ENCODE measurements around the gene ATF3. TPM values are rescaled to one million over a fixed set of nuclear protein-coding genes. Genes with fewer than 3 reads are reported as not detected.

Gene ATF3, protein sequence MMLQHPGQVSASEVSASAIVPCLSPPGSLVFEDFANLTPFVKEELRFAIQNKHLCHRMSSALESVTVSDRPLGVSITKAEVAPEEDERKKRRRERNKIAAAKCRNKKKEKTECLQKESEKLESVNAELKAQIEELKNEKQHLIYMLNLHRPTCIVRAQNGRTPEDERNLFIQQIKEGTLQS
- 1.6 and 8.1 TPM in 2 replicates for total RNA-seq

DNA sequence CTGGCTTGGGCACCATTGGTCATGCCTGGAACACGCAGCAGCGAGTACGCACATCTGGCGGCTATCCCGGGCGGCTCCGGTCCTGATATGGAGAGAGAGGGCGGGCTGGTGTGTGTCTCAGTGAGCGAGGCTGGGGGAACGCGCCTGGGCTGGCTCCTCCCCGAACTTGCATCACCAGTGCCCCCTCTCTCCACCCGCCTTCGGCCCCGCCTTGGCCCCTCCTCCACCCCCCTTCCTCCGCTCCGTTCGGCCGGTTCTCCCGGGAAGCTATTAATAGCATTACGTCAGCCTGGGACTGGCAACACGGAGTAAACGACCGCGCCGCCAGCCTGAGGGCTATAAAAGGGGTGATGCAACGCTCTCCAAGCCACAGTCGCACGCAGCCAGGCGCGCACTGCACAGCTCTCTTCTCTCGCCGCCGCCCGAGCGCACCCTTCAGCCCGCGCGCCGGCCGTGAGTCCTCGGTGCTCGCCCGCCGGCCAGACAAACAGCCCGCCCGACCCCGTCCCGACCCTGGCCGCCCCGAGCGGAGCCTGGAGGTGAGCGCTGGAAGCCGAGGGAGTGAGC, at the start of gene ATF3:
TSS of gene ATF3 (plus strand) at position 370 of the 567 bp plus-strand sequence. CDS start 6,261 bp downstream, outside the sequence.

Other genes starting within 250 kb of the ATF3 start
- 3.9 and 5.2 TPM in 2 replicates for gene PACC1, start 193.9 kb upstream of the ATF3 start, total RNA-seq
- 33.2 and 35.8 TPM in 2 replicates for gene NENF, start 175.8 kb upstream of the ATF3 start, total RNA-seq
- gene BATF3, start 91.1 kb downstream of the ATF3 start, total RNA-seq, result 0.97 TPM in 1 of 2 replicates, not detected in the other
- gene NSL1, start 183.0 kb downstream of the ATF3 start, total RNA-seq, result 35.3 and 37.4 TPM in 2 replicates
- gene TATDN3, start 183.1 kb downstream of the ATF3 start, total RNA-seq, result 19.6 and 20.6 TPM in 2 replicates
- gene SPATA45, start 238.9 kb downstream of the ATF3 start, total RNA-seq, result 0.39 TPM in 1 of 2 replicates, not detected in the other
- gene FLVCR1, start 249.5 kb downstream of the ATF3 start, total RNA-seq, result 6.1 and 7.6 TPM in 2 replicates

Measured in articular chondrocyte of knee joint (primary cell).